BE2C (cell line): ENCODE results near the gene TDRD9.

Source experiments
- DNase-seq: peaks from one replicate; pipeline ENCODE4 v3.0.0-alpha.2; 2020
- H3K27me3 ChIP-seq: fragments of 250-450 bp; sonication (Bioruptor Pico); 2 replicates; pipeline ENCODE4 v1.5.1; 2020; ENCODE audit warnings: mild to moderate bottlenecking
- H3K36me3 ChIP-seq: fragments of 250-450 bp; sonication (Bioruptor Pico); 2 replicates; pipeline ENCODE4 v1.5.1; 2020; ENCODE audit warnings: mild to moderate bottlenecking
- H3K4me1 ChIP-seq: fragments of 250-450 bp; sonication (Bioruptor Pico); 2 replicates; pipeline ENCODE4 v1.5.1; 2020
- H3K4me3 ChIP-seq: 2 replicates; pipeline ENCODE4 v1.5.1; 2011; ENCODE audit warnings: low read depth, low read length
- H3K9me3 ChIP-seq: fragments of 250-450 bp; sonication (Bioruptor Pico); 2 replicates; pipeline ENCODE4 v1.5.1; 2020
- TF ChIP-seq, protein P1 (sequence below): IDR thresholded peaks from 2 replicates; pipeline ENCODE4 v1.5.1; 2012; ENCODE audit warnings: mild to moderate bottlenecking, low read depth, low read length

TDRD9 gene

GRCh38 chr14:103898711-103899110, 29.5 kb upstream of the TDRD9 start:
- Histone ChIP-seq H3K4me3 (no peak overlapping the region), H3K27me3 (no peaks in the 10 kb centered on the region), H3K4me1 (no peaks in the 10 kb centered on the region), H3K36me3 (no peaks in the 10 kb centered on the region), H3K9me3 (no peaks in the 10 kb centered on the region; the same call in 1 of the 2 replicates)
- TF ChIP-seq, protein P1, sequence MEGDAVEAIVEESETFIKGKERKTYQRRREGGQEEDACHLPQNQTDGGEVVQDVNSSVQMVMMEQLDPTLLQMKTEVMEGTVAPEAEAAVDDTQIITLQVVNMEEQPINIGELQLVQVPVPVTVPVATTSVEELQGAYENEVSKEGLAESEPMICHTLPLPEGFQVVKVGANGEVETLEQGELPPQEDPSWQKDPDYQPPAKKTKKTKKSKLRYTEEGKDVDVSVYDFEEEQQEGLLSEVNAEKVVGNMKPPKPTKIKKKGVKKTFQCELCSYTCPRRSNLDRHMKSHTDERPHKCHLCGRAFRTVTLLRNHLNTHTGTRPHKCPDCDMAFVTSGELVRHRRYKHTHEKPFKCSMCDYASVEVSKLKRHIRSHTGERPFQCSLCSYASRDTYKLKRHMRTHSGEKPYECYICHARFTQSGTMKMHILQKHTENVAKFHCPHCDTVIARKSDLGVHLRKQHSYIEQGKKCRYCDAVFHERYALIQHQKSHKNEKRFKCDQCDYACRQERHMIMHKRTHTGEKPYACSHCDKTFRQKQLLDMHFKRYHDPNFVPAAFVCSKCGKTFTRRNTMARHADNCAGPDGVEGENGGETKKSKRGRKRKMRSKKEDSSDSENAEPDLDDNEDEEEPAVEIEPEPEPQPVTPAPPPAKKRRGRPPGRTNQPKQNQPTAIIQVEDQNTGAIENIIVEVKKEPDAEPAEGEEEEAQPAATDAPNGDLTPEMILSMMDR = no peak
- DNase-seq = no peak

- no peaks in the 10 kb centered on the region for H3K27me3 ChIP-seq
- no peaks in the 10 kb centered on the region for H3K4me1 ChIP-seq
- H3K36me3 ChIP-seq = no peaks in the 10 kb centered on the region
- H3K9me3 ChIP-seq = no peaks in the 10 kb centered on the region; the same call in 1 of the 2 replicates
- H3K4me3 ChIP-seq = no peak overlapping the region
- TF ChIP-seq, protein P1 = no peak
- no peak for DNase-seq
Observed at GRCh38 chr14:103899316-103899715, 28.9 kb upstream of the TDRD9 start.

GRCh38 chr14:103899833-103900232, 28.4 kb upstream of the TDRD9 start:
- DNase-seq = no peak
- TF ChIP-seq, protein P1 = no peak
- Histone ChIP-seq H3K27me3 (no peaks in the 10 kb centered on the region), H3K4me3 (no peak overlapping the region), H3K4me1 (no peaks in the 10 kb centered on the region), H3K36me3 (no peaks in the 10 kb centered on the region), H3K9me3 (no peaks in the 10 kb centered on the region; the same call in 1 of the 2 replicates)

DNA sequence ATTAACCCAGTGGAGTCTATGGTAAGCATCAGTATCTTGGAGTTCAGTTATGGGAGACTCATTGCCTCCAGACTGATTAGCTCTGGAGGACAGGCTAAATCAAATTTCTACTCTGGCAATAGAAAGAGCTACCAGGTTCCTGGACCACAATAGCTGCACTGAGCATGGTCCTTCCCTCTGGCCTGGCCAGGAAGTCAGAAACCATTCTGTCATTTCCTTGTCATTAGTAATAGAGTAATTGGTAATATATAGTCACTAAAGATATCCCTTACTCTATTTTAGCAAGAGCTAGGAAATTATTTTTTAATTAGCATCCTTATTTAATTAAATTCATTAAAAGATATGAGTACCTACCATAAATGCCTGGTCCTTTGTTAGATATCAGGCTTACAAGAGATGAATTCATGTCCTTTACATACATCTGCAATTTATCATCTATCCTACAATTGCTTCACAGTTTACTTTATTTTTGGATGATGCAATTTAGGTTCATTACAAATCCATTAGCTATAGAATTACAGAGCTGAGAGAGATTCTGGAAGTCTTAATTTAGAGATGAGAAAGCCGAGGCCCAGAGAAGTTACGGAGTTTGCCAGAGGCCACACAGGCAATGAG, 23.7 kb upstream of the TDRD9 start:
- DNase-seq = peak; percentile 85
- Histone ChIP-seq H3K4me3 (peak overlapping the region; percentile 22), H3K36me3 (no peaks in the 10 kb centered on the region), H3K4me1 (peaks cover 16% of the 10 kb centered on the region), H3K27me3 (no peaks in the 10 kb centered on the region), H3K9me3 (no peaks in the 10 kb centered on the region; the same call in 1 of the 2 replicates)
- TF ChIP-seq, protein P1 = no peak

DNA sequence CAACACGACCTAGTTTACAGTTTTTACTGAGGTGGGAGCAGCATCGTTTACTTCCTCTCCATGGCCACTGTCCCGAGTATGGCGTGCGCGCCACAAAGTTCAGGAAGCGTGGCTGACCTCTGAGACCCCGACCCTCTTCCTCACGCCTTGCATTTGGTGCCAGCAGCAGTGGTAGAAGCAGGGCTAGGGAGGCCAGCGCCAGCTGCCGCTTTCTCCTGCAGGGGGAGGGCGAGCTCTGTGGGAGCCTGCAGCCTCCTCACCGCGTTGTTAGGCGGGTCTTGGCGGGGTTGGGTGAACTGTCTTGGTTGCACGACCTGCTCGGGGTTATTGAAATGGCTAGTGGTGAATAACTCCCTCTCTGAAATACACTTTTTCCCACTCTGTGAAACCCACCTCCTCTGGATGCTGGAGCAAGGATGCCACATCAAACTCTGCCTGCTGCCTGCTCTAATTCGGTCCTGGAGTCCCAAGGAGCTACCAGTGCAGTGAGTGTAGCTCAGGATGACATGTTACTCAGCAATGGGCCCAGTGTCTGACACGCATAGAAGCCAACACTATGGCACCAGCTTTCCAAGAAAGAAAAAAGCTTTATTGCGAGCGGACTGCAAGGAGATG, 22.3 kb upstream of the TDRD9 start:
- DNase-seq = peak; percentile 76
- TF ChIP-seq, protein P1 = peak; percentile 58
- no peaks in the 10 kb centered on the region for H3K36me3 ChIP-seq
- H3K9me3 ChIP-seq = no peaks in the 10 kb centered on the region; the same call in 1 of the 2 replicates
- H3K4me3 ChIP-seq = no peak overlapping the region
- H3K4me1 ChIP-seq = peaks cover 26% of the 10 kb centered on the region
- no peaks in the 10 kb centered on the region for H3K27me3 ChIP-seq

DNA sequence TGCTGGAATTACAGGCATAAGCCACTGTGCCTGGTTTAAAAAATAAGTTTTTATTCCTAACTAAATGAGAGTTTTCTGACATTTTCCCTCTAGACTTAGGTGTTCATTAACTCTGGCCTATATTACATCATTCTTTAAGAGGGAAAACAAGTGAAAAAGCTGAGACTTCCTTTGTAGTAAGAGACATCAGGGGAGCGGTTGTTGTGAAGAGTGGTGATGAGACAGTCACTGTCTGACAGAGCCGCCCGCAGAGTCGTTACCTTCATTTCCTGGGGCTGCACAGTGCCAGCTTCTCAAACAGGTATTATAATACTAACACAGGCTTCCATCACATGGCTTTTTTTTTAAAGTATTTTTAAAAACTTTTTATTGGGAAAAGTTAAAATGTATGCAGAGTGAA, 19.7 kb upstream of the TDRD9 start:
- no peak for DNase-seq
- Histone ChIP-seq H3K27me3 (no peaks in the 10 kb centered on the region), H3K36me3 (peaks cover 19% of the 10 kb centered on the region), H3K4me1 (peaks cover 26% of the 10 kb centered on the region), H3K9me3 (no peaks in the 10 kb centered on the region), H3K4me3 (no peak overlapping the region)
- TF ChIP-seq, protein P1 = no peak
